ENCODE results near the gene DHX57.
A peak's percentile ranks its signal among the peaks of the same experiment; 100 is the strongest.

DHX57 gene, protein sequence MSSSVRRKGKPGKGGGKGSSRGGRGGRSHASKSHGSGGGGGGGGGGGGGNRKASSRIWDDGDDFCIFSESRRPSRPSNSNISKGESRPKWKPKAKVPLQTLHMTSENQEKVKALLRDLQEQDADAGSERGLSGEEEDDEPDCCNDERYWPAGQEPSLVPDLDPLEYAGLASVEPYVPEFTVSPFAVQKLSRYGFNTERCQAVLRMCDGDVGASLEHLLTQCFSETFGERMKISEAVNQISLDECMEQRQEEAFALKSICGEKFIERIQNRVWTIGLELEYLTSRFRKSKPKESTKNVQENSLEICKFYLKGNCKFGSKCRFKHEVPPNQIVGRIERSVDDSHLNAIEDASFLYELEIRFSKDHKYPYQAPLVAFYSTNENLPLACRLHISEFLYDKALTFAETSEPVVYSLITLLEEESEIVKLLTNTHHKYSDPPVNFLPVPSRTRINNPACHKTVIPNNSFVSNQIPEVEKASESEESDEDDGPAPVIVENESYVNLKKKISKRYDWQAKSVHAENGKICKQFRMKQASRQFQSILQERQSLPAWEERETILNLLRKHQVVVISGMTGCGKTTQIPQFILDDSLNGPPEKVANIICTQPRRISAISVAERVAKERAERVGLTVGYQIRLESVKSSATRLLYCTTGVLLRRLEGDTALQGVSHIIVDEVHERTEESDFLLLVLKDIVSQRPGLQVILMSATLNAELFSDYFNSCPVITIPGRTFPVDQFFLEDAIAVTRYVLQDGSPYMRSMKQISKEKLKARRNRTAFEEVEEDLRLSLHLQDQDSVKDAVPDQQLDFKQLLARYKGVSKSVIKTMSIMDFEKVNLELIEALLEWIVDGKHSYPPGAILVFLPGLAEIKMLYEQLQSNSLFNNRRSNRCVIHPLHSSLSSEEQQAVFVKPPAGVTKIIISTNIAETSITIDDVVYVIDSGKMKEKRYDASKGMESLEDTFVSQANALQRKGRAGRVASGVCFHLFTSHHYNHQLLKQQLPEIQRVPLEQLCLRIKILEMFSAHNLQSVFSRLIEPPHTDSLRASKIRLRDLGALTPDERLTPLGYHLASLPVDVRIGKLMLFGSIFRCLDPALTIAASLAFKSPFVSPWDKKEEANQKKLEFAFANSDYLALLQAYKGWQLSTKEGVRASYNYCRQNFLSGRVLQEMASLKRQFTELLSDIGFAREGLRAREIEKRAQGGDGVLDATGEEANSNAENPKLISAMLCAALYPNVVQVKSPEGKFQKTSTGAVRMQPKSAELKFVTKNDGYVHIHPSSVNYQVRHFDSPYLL (N-terminal part only)

DNA sequence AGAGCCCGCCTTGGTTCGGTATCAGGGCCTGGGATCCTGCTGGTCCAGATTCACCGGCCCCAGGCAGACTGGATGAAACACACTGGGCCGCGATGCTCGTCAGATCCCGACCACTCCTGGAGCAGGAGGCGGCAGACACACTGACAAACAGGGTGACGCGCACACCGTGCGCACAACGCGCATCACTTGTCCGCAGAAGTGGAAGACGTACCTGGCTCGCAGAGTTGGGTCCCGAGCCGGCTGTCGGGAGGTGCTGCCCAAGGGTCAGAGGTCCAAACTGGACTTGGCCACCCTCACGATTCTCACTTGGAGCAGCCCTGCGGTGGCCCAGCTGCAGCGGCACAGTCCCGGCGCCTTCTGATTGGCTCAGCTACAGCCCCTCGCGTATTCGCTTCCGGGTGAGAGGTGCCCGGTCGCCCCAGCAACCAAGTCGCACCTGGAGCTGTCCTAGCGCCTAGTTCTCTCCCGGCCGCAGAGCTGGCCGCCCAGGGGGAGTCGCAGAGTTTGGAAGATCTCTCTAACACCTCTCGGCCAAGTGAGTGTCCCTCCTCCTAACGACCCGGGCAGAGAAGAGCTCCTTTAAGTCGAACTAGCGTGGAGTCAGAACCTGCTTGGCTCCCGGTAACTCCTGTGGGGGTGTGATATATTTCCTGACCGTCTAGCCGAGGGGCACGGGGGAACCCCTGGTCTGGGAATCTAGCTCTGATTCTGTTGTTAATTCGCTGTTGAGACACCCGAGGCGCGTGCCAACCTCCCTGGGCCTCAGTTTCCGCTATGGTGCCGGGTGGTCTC is at the start of gene DHX57, which contains the start of gene MORN2:
Gene DHX57 (minus strand): TSS at position 359 of the 792 bp plus-strand sequence. CDS start 7,529 bp downstream, outside the sequence.
Gene MORN2 (plus strand): TSS at position 401 of the 792 bp plus-strand sequence.
- in situ Hi-C loops (cut with HindIII; ENCODE audit: low pct_unique_long_range_greater_than_20kb, low sequenced_read_pairs) = no loop called here
- no peak for TF ChIP-seq JUND (IDR thresholded peaks at IDR 0.05; ENCODE audit: low read depth)
- peak; percentile 84 to 87 for DNase-seq (ENCODE audit: low read depth in 1 of 2, low spot score in 1 of 2)

DNA sequence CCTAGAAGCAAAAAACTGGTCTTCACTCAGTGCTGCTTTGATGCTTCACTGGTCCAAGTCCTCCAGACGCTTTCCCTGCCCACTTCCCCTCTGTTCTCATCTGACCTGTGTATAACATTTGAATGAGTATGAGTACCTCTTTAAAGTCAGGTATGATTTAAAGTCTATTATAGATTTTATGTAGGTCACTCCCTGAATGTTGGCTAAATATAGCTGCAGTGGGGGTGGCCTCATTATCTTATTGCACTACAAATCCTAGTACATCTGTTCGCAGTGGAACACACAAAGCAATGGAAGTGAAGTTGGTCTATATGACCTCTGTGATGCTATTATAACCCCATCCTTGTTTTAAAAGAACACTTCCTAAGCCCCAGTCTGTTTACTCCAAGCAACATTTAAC is 47.2 kb upstream of the DHX57 start:
- no peak for DNase-seq (ENCODE audit: low read depth in 1 of 2, low spot score in 1 of 2)
- TF ChIP-seq JUND (IDR thresholded peaks at IDR 0.05; ENCODE audit: low read depth) = no peak
- in situ Hi-C loops (cut with HindIII; ENCODE audit: low pct_unique_long_range_greater_than_20kb, low sequenced_read_pairs) = no loop called here

DNA sequence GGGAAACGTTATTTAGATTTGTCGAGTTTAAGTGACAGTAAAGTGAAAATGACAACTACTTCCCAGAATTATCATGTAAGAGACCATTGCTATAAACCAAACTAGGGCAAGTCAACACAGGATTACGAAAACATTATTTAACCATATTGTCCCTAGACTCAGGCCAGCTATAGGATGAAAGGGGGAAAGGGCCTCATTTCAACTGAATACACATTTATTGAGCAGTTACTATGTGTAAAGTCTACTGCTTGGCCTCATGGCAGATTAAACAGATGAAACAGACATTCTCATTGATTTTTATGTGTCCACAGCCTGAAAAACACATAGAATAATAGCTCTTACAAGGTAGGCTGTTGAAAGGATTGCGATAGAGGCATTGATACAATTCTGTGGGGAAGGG is 46.7 kb upstream of the DHX57 start:
- in situ Hi-C loops (cut with HindIII; ENCODE audit: low pct_unique_long_range_greater_than_20kb, low sequenced_read_pairs) = no loop called here

DNA sequence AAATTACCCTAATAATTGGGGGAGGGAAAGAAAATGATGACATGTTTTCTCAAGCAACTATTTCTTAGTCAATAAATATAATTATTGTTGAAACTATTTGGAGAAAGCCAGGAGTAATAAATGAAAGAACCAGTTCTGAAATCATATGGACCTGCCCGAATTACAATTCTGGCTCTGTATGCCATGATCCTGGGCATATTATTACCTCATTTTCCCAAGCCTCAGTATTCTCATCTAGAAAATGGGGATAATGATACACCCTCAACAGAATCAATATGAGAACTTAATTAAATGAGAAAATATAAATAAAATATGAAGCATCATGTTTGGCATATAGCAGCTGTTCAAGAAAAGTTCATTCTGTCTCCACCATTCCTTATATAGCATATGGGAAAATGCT is 36.9 kb upstream of the DHX57 start:
- no peak for DNase-seq (ENCODE audit: low read depth in 1 of 2, low spot score in 1 of 2)

More for the DNA sequence above, 46.7 kb upstream of the DHX57 start:
- no peak for TF ChIP-seq JUND (IDR thresholded peaks at IDR 0.05; ENCODE audit: low read depth)
- no peak for DNase-seq (ENCODE audit: low read depth in 1 of 2, low spot score in 1 of 2)

DNA sequence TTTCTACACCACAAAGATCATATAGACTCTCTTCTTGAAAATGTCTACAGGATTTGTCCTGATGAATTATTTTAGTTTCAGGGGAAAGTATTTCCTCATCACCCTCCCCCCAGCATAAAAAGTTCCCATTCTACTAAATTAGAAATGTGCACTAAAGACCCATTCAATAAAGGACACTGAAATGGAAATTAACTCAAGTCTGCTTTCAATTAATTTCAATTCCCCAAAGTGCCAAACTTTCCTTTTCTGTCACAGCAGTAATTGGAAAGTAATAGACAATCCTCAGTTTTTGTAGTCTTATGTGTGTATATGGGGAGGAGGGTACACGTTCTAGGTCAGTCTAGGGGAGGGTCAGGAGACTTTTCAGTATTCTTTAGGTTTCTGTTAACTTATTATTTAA is 35.5 kb upstream of the DHX57 start:
- DNase-seq (ENCODE audit: low read depth in 1 of 2, low spot score in 1 of 2) = no peak
- TF ChIP-seq JUND (IDR thresholded peaks at IDR 0.05; ENCODE audit: low read depth) = no peak
- in situ Hi-C loops (cut with HindIII; ENCODE audit: low pct_unique_long_range_greater_than_20kb, low sequenced_read_pairs) = no loop called here

More for the DNA sequence above, 36.9 kb upstream of the DHX57 start:
- no peak for TF ChIP-seq JUND (IDR thresholded peaks at IDR 0.05; ENCODE audit: low read depth)
- in situ Hi-C loops (cut with HindIII; ENCODE audit: low pct_unique_long_range_greater_than_20kb, low sequenced_read_pairs) = no loop called here

DNA sequence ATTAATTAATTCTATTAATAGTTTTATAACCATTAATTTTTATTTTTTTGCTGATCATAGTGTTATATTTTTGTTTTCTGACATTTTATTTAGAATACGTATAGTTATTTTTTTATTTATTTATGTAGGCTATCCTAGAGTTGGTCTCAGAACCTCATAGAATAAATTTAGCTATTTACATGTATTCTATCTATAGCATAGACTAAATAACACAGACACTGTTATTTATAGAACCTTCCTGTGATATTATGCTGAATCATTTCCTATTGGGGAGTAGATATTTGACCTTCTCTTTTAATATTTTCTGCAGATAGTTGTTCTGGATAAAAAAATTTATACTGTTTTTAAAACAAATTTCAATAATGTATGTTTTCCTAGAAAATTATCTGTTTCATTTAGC is 34.1 kb upstream of the DHX57 start:
- TF ChIP-seq JUND (IDR thresholded peaks at IDR 0.05; ENCODE audit: low read depth) = no peak
- in situ Hi-C loops (cut with HindIII; ENCODE audit: low pct_unique_long_range_greater_than_20kb, low sequenced_read_pairs) = no loop called here
- DNase-seq (ENCODE audit: low read depth in 1 of 2, low spot score in 1 of 2) = no peak

DNA sequence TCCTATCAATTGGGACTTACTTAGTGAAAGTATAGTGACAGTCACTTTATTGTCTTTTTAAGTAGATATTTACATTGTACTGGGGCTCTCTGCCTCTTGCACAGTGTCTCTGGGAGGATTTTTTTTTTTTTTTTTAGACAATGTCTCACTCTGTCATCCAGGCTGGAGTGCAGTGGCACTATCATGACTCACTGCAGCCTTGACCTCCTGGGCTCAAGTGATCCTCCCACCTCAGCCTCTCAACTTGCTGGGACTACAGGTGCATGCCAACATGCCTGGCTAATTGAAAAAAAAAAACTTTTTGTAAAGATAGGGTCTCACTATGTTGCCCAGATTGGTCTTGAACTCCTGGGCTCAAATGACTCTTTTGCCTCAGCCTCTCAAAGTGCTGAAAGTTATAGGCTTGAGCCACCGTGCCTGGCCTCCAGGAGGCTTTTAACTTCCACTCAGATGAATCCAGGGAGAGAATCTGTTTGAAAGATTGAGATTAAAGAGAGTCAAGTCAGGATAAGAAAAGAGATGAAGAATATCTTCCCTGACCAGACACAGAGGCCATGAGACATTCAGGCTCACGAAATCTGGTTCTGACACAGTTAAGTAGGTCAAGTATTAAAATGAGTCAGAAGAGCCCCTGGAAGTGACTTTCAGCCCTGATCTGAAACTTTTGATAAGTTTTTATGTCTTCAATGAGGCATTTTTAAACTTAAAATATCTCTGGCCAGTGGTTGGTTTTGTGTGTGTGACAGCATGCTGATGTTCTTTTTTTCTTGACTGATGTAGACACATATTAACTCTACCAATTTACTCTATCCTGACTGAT is 32.2 kb upstream of the DHX57 start:
- in situ Hi-C loops (cut with HindIII; ENCODE audit: low pct_unique_long_range_greater_than_20kb, low sequenced_read_pairs) = no loop called here
- no peak for TF ChIP-seq JUND (IDR thresholded peaks at IDR 0.05; ENCODE audit: low read depth)
- no peak for DNase-seq (ENCODE audit: low read depth in 1 of 2, low spot score in 1 of 2)

DNA sequence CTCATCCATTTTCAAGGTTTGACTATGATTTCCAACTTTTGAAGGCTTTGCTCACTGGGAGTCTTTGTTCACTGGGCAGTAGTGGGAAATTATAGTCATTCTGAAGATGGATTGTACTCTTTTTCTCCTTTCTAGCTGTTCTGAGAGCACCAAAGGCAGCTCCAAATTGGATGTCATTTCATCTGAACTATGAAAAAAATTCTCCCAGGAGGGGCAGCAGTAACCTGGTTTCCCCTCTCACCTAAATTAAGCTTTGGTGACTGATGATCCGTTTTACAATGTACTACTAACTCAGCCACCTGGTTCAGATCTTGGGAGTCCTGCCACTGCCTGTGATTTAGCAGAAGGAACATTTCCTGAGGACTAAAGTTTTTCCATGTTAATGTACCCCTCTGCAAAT is 31.5 kb upstream of the DHX57 start:
- no peak for TF ChIP-seq JUND (IDR thresholded peaks at IDR 0.05; ENCODE audit: low read depth)
- DNase-seq (ENCODE audit: low read depth in 1 of 2, low spot score in 1 of 2) = no peak
- in situ Hi-C loops (cut with HindIII; ENCODE audit: low pct_unique_long_range_greater_than_20kb, low sequenced_read_pairs) = no loop called here

DNA sequence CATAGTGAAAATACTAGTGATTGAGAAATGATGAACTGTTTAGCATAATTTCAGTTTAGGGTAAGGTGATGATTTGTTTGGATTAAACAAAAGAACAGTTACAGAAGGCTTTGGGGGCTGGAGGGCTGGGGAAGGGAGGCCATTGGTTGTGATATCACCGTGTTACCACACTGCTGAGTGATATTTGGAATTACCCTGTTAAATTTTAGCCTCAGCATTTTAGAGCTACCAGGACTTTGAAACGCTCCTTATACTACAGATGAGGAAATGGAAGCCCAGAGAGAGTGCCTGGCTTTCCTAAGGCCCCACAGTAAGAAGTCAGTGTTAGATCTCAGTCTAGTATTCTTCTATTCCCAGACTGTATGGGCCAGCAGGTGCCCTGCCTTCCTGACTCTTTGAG is 29.5 kb upstream of the DHX57 start:
- DNase-seq (ENCODE audit: low read depth in 1 of 2, low spot score in 1 of 2) = no peak
- in situ Hi-C loops (cut with HindIII; ENCODE audit: low pct_unique_long_range_greater_than_20kb, low sequenced_read_pairs) = no loop called here
- TF ChIP-seq JUND (IDR thresholded peaks at IDR 0.05; ENCODE audit: low read depth) = no peak

DNA sequence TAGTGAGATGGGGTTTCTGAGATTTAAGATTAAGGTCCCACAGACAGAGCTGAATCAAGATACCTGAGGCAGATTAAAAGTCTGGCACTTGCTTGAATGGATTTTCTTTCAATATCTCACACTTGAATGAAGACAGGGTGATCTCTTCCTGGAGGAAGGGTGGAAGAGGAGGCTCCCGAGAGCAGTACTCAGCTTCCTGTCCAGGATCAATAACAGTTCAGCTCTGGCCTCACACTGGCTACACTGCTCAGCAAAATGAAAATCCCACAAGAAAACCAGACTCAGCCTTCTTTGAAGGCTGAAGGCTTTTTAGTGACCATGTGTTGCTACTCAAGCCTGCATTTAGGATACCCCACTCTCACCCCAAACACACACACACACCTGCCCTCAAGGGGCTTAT is 25.0 kb upstream of the DHX57 start:
- TF ChIP-seq JUND (IDR thresholded peaks at IDR 0.05; ENCODE audit: low read depth) = no peak
- in situ Hi-C loops (cut with HindIII; ENCODE audit: low pct_unique_long_range_greater_than_20kb, low sequenced_read_pairs) = no loop called here
- no peak for DNase-seq (ENCODE audit: low read depth in 1 of 2, low spot score in 1 of 2)

DNA sequence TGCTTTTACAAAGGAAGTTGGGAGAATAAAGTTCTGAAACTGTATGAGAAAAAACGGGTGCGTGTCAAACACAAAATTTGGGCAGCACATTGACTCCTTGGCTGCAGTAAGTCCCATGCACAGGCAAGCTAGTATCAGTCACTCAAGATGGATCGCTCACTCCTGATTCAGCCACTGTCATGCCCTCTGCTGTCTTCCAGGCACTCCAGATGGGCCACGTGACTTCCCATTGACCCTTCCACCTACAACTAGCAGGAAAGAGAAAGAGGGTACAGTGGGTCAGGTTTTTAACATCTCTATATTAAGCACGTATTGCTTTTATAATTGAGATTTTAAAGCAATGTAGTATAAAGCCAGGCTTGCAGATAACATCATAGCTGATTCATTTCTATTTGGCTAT is 22.5 kb upstream of the DHX57 start:
- in situ Hi-C loops (cut with HindIII; ENCODE audit: low pct_unique_long_range_greater_than_20kb, low sequenced_read_pairs) = no loop called here
- TF ChIP-seq JUND (IDR thresholded peaks at IDR 0.05; ENCODE audit: low read depth) = no peak
- no peak for DNase-seq (ENCODE audit: low read depth in 1 of 2, low spot score in 1 of 2)

All from T47D (cell line).